ENCODE data around the gene CWC25. TPM values are rescaled to one million over a fixed set of nuclear protein-coding genes. Genes with fewer than 3 reads are reported as not detected.

Gene CWC25
- total and polyA plus RNA-seq, 2 of the 13 experiments (the other 11 are each of a cell fraction or from before 2014, with no cell fraction given): 15.6 to 22.7 TPM

DNA sequence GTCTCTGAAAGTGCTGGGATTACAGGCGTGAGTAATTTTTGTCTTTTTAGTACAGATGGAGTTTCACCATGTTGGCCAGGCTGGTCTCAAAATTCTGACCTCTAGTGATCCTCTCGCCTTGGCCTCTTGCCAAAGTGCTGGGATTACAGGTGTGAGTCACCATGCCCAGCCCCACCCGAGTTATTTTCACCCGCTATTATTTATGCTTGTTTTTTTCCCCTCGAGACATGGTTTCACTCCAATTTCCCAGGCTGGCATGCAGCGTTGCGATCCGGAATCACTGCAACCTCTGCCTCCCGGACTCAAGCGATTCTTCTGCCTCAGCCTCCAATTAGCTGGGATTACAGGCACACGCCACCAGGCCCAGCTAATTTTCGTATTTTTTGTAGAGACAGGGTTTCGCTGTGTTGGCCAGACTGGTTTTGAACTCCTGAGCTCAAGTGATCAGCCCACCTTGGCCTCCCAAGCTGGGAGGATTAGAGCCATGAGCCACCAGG is 19.2 kb upstream of the CWC25 start (continued):
- TF ChIP-seq SAP130 (CRISPR knock-in tag; IDR thresholded peaks at IDR 0.05; ENCODE audit: low read depth) (0 out of 2 replicates have a peak, but pooled peaks have one; percentile 16), MED1 (CRISPR knock-in tag; IDR thresholded peaks at IDR 0.05) (0 out of 2 replicates have a peak, but pooled peaks have one; percentile 15), ZNF572 (CRISPR knock-in tag; IDR thresholded peaks at IDR 0.05) (peak; percentile 80; the same call in 1 of the 2 replicates), POLR2G (IDR thresholded peaks at IDR 0.05; ENCODE audit: low read depth, low read length) (no peak), NRL (CRISPR knock-in tag; IDR thresholded peaks at IDR 0.05; ENCODE audit: borderline replicate concordance) (0 out of 2 replicates have a peak, but pooled peaks have one; percentile 66), ZNF749 (CRISPR knock-in tag; IDR thresholded peaks at IDR 0.05; ENCODE audit: borderline replicate concordance) (no peak), ZNF883 (CRISPR knock-in tag; IDR thresholded peaks at IDR 0.05; ENCODE audit: not compliant biosample characterization) (no peak), GLMP (CRISPR knock-in tag; IDR thresholded peaks at IDR 0.05; ENCODE audit: borderline replicate concordance) (no peak), ZNF292 (CRISPR knock-in tag; IDR thresholded peaks at IDR 0.05; ENCODE audit: borderline replicate concordance, low read depth) (0 out of 2 replicates have a peak, but pooled peaks have one; percentile 37), RXRB (CRISPR knock-in tag; IDR thresholded peaks at IDR 0.05; ENCODE audit: borderline replicate concordance) (0 out of 2 replicates have a peak, but pooled peaks have one; percentile 22), ZNF570 (CRISPR knock-in tag; IDR thresholded peaks at IDR 0.05; ENCODE audit: borderline replicate concordance) (no peak), GTF3A (CRISPR knock-in tag; conservative IDR thresholded peaks at IDR 0.05) (no peak), ZBTB4 (CRISPR knock-in tag; IDR thresholded peaks at IDR 0.05; ENCODE audit: borderline replicate concordance) (0 out of 2 replicates have a peak, but pooled peaks have one; percentile 30), RXRA (CRISPR knock-in tag; IDR thresholded peaks at IDR 0.05) (peak; percentile 19; the same call in 1 of the 2 replicates), PCBP1 (IDR thresholded peaks at IDR 0.05; ENCODE audit: borderline replicate concordance, low read depth, low read length) (no peak), ZNF770 (CRISPR knock-in tag; IDR thresholded peaks at IDR 0.05) (peak; percentile 66; the same call in 1 of the 2 replicates), ZNF441 (CRISPR knock-in tag; IDR thresholded peaks at IDR 0.05; ENCODE audit: borderline replicate concordance) (peak; percentile 45; the same call in 1 of the 2 replicates), U2AF2 (IDR thresholded peaks at IDR 0.05; ENCODE audit: low read depth, low read length) (no peak), FOSL2 (CRISPR knock-in tag; IDR thresholded peaks at IDR 0.05) (peak; percentile 88), RORA (CRISPR knock-in tag; IDR thresholded peaks at IDR 0.05) (no peak), TBX2 (CRISPR knock-in tag; IDR thresholded peaks at IDR 0.05; ENCODE audit: borderline replicate concordance) (peak; percentile 45; the same call in 1 of the 2 replicates), SALL1 (CRISPR knock-in tag; IDR thresholded peaks at IDR 0.05) (peak; percentile 39; the same call in 1 of the 2 replicates), ESRRA (CRISPR knock-in tag; IDR thresholded peaks at IDR 0.05; ENCODE audit: low read depth) (no peak)

Measured in HepG2 (cell line).